HCT116 (cell line): ENCODE data around the gene CHMP4B.

Experiments
- CBX3 ChIP-seq: IDR thresholded peaks from 2 replicates; pipeline ENCODE4 v1.6.1; 2012; ENCODE audit warnings: low read depth
- EZH2 ChIP-seq: fragments of 200-600 bp; sonication (generic); IDR thresholded peaks from 2 replicates; pipeline ENCODE4 v1.6.1; 2017; ENCODE audit warnings: antibody characterized with exemption, mixed run types
- EZH2phosphoT487 ChIP-seq: fragments of 200-600 bp; IDR thresholded peaks from 2 replicates; pipeline ENCODE4 v1.6.1; 2018; ENCODE audit warnings: antibody characterized with exemption, borderline replicate concordance
- FOSL1 ChIP-seq: IDR thresholded peaks from 2 replicates; pipeline ENCODE4 v1.6.1; 2012; ENCODE audit warnings: low read depth
- JUND ChIP-seq: IDR thresholded peaks from 2 replicates; pipeline ENCODE4 v1.6.1; 2012
- POLR2A ChIP-seq: IDR thresholded peaks from 2 replicates; pipeline ENCODE4 v1.7.0; 2011; ENCODE audit warnings: borderline replicate concordance; ENCODE audit not compliant: insufficient read depth, insufficient read length; ENCODE audit errors: extremely low read depth
- POLR2AphosphoS5 ChIP-seq: IDR thresholded peaks from 2 replicates; pipeline ENCODE4 v1.6.1; 2011; ENCODE audit warnings: mild to moderate bottlenecking, low read depth, low read length, moderate library complexity
- RAD21 ChIP-seq: IDR thresholded peaks from 2 replicates; pipeline ENCODE4 v1.6.1; 2012; ENCODE audit warnings: low read depth, mild to moderate bottlenecking
- SIN3A ChIP-seq: IDR thresholded peaks from 2 replicates; pipeline ENCODE4 v1.6.1; 2012; ENCODE audit warnings: low read depth
- SP1 ChIP-seq: IDR thresholded peaks from 2 replicates; pipeline ENCODE4 v1.6.1; 2012; ENCODE audit warnings: low read depth
- ZNF274 ChIP-seq: fragments of 200-500 bp; sonication (Bioruptor generic); IDR thresholded peaks from 2 replicates; pipeline ENCODE4 v1.6.1; 2014; ENCODE audit warnings: mild to moderate bottlenecking, low read depth, low read length, inconsistent platforms
- TF ChIP-seq, protein P1 (sequence below), 3 experiments: fragments of 200-600 bp in 1 of 3; sonication (generic) in 1 of 3; IDR thresholded peaks in 2 of 3; conservative IDR thresholded peaks in 1 of 3; 2 replicates each; pipeline ENCODE4 v1.5.1; 2012 to 2017; ENCODE audit warnings: low read depth in 2 of 3, low read length in 2 of 3, antibody characterized with exemption in 1 of 3, borderline replicate concordance in 1 of 3, control low read depth in 1 of 3, mild to moderate bottlenecking in 1 of 3, mixed read lengths in 1 of 3, mixed run types in 1 of 3, moderate library complexity in 1 of 3; ENCODE audit not compliant: insufficient read depth in 1 of 3
- TF ChIP-seq, protein P2 (sequence below): IDR thresholded peaks from 2 replicates; pipeline ENCODE4 v1.6.1; 2011; ENCODE audit warnings: mild to moderate bottlenecking, low read length, moderate library complexity; ENCODE audit not compliant: insufficient replicate concordance; ENCODE audit errors: extremely low read depth
- TF ChIP-seq, protein P3 (sequence below): IDR thresholded peaks from 2 replicates; pipeline ENCODE4 v1.6.1; 2012

DNA sequence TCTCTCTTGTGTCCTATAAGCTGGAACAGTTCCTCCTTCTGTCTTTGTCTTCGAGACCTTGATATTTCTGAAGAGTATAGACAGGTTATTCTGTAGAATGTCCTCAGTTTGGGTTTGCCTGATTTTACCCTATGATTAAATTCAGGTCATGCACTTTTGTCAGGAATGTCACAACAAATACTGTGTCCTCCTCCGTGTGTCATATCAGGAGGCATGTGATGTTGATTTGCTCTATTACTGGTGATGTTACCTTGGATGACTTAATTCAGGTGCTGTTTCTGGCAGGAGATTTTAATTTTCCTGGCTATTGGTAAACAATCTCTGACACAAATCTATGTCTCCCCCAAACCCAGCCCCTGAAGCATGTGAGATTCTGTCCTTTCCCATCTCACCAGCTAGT lies 33.3 kb upstream of the CHMP4B start:
- TF ChIP-seq JUND = no peak
- no peak for TF ChIP-seq POLR2A
- TF ChIP-seq, protein P1, sequence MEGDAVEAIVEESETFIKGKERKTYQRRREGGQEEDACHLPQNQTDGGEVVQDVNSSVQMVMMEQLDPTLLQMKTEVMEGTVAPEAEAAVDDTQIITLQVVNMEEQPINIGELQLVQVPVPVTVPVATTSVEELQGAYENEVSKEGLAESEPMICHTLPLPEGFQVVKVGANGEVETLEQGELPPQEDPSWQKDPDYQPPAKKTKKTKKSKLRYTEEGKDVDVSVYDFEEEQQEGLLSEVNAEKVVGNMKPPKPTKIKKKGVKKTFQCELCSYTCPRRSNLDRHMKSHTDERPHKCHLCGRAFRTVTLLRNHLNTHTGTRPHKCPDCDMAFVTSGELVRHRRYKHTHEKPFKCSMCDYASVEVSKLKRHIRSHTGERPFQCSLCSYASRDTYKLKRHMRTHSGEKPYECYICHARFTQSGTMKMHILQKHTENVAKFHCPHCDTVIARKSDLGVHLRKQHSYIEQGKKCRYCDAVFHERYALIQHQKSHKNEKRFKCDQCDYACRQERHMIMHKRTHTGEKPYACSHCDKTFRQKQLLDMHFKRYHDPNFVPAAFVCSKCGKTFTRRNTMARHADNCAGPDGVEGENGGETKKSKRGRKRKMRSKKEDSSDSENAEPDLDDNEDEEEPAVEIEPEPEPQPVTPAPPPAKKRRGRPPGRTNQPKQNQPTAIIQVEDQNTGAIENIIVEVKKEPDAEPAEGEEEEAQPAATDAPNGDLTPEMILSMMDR (IDR thresholded peaks at IDR 0.05 in 2 of 3, conservative IDR thresholded peaks at IDR 0.05 in 1 of 3; ENCODE audit: borderline replicate concordance in 1 of 3, insufficient read depth in 1 of 3, low read depth in 2 of 3, low read length in 2 of 3) = no peak
- TF ChIP-seq SIN3A = no peak
- no peak for TF ChIP-seq POLR2AphosphoS5
- no peak for TF ChIP-seq EZH2phosphoT487
- TF ChIP-seq RAD21 = no peak
- TF ChIP-seq EZH2 = no peak
- TF ChIP-seq, protein P2, sequence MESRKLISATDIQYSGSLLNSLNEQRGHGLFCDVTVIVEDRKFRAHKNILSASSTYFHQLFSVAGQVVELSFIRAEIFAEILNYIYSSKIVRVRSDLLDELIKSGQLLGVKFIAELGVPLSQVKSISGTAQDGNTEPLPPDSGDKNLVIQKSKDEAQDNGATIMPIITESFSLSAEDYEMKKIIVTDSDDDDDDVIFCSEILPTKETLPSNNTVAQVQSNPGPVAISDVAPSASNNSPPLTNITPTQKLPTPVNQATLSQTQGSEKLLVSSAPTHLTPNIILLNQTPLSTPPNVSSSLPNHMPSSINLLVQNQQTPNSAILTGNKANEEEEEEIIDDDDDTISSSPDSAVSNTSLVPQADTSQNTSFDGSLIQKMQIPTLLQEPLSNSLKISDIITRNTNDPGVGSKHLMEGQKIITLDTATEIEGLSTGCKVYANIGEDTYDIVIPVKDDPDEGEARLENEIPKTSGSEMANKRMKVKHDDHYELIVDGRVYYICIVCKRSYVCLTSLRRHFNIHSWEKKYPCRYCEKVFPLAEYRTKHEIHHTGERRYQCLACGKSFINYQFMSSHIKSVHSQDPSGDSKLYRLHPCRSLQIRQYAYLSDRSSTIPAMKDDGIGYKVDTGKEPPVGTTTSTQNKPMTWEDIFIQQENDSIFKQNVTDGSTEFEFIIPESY = no peak
- no peak for TF ChIP-seq SP1
- no peak for TF ChIP-seq FOSL1
- no peak for TF ChIP-seq ZNF274
- TF ChIP-seq CBX3 = no peak
- TF ChIP-seq, protein P3, sequence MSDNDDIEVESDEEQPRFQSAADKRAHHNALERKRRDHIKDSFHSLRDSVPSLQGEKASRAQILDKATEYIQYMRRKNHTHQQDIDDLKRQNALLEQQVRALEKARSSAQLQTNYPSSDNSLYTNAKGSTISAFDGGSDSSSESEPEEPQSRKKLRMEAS = no peak
